ACHN (cell line): Measurements from ENCODE around the gene UTP15.

Source experiments
- DNase-seq: peaks from one replicate; pipeline ENCODE4 v3.0.0-alpha.2; 2015
- in situ Hi-C: cut with HindIII; loops from 2 replicates; pipeline ENCODE4 v1.10.0; 2017; ENCODE audit warnings: low sequenced_read_pairs, low pct_ligation_motif_present, low pct_unique_long_range_greater_than_20kb

Gene UTP15

GRCh38 chr5:73615947-73616346, 50.4 kb downstream of the UTP15 start:
- in situ Hi-C loops, result no loop called here
- no peak for DNase-seq

GRCh38 chr5:73617510-73618279, 52.2 kb downstream of the UTP15 start:
- no peak for DNase-seq

GRCh38 chr5:73619606-73620333, 54.2 kb downstream of the UTP15 start:
- in situ Hi-C loops, result no loop called here
- DNase-seq, result no peak

More at GRCh38 chr5:73617510-73618279, 52.2 kb downstream of the UTP15 start:
- in situ Hi-C loops, result no loop called here

GRCh38 chr5:73620334-73620687, 54.8 kb downstream of the UTP15 start:
- in situ Hi-C loops, result no loop called here
- no peak for DNase-seq

- DNase-seq, result no peak
- in situ Hi-C loops, result no loop called here
These were observed 57.5 kb downstream of the UTP15 start for GRCh38 chr5:73623060-73623459.

- in situ Hi-C loops, result no loop called here
- DNase-seq, result no peak
These were observed 58.4 kb downstream of the UTP15 start for GRCh38 chr5:73623901-73624404.

GRCh38 chr5:73624888-73625287, 59.3 kb downstream of the UTP15 start:
- no peak for DNase-seq
- in situ Hi-C loops, result no loop called here

GRCh38 chr5:73625372-73625943, 59.9 kb downstream of the UTP15 start:
- in situ Hi-C loops, result no loop called here
- no peak for DNase-seq

GRCh38 chr5:73625944-73626811, 60.6 kb downstream of the UTP15 start, which contains the start of gene ARHGEF28:
TSS of gene ARHGEF28 (plus strand) at chr5:73626196. CDS start at chr5:73684852, 58,656 bp downstream.
- in situ Hi-C loops, result no loop called here
- DNase-seq, result peak; percentile 80

- in situ Hi-C loops, result no loop called here
- DNase-seq, result no peak
These were observed 61.3 kb downstream of the UTP15 start for GRCh38 chr5:73626814-73627313.

GRCh38 chr5:73629456-73629855, 63.9 kb downstream of the UTP15 start:
- DNase-seq, result no peak
- in situ Hi-C loops, result no loop called here

GRCh38 chr5:73630765-73631164, 65.2 kb downstream of the UTP15 start:
- no peak for DNase-seq
- in situ Hi-C loops, result no loop called here

GRCh38 chr5:73631500-73631899, 66.0 kb downstream of the UTP15 start:
- in situ Hi-C loops, result no loop called here
- DNase-seq, result no peak
